ENCODE measurements around the gene CAMSAP1. TPM values are rescaled to one million over a fixed set of nuclear protein-coding genes. Genes with fewer than 3 reads are reported as not detected.

The CAMSAP1 gene
- total and polyA plus RNA-seq, 2 donors (not counting 1 experiment from before 2014, with no cell fraction given), result 6.6 to 31.0 TPM

DNA sequence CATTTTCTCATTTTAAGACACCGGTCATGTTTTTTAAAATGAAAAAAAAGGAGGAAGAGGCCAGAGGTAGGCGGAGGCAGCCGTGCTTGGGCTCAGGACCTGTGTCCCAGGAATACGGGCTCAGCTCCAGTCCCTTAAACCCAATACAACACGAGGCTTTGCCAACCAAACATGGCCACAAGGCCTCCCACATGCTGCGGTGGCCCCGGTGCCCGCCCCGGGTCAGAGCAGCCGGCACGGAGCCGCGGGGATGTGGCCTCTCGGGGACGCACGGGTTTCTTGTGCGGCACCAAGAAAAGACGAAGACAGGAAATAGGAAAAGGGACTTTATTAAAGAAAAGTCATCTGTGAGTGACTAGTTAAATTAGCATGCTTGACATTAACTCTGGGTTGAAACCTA, 25.3 kb upstream of the CAMSAP1 start:
- Mint-ChIP-seq H3K9me3 (ENCODE audit: insufficient read depth) (no peaks in the 10 kb centered on the region), H3K27ac (no peak overlapping the region)
- 97% methylated on average over 14 of the region's 18 CpGs for WGBS (ENCODE audit: insufficient coverage)

DNA sequence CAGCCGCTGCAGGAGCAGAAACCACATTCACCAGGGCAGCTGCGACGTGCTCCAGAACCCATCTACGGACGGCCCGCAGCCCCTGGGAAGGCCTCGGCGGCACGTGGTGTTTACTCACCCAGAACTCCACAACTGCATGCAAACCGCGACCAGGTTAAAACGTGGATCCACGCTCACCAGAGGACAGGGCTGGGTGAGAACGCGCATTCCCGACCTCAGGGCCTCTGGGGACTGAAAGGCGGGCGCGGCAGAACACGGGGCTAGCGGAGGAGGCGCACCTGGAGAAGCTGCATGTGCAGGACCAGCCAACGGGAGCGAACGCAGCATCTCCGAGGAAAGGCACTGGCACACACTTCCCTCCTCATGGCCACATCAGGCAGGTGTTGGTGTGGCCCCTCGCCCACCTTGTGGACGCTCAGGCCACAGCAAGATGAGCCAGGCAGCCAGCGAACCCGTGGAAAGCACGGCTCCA, 24.0 kb upstream of the CAMSAP1 start:
- no peaks in the 10 kb centered on the region for H3K4me1 ChIP-seq (ENCODE audit: control insufficient read depth in 2 of 2, insufficient read depth in 2 of 2, low read length in 2 of 2)
- H3K36me3 ChIP-seq (replicated peaks in 1 of 2; ENCODE audit: control extremely low read depth in 1 of 2, control insufficient read depth in 1 of 2, extremely low read depth in 1 of 2, insufficient read depth in 2 of 2, low read length in 1 of 2), result peaks cover 0 to 35% of the 10 kb centered on the region in 2 experiments
- Mint-ChIP-seq H3K4me1 (no peaks in the 10 kb centered on the region), H3K4me3 (no peak overlapping the region), H3K27me3 (no peaks in the 10 kb centered on the region), H3K27ac (no peak overlapping the region), H3K9me3 (ENCODE audit: insufficient read depth) (no peaks in the 10 kb centered on the region)
- H3K79me2 ChIP-seq (ENCODE audit: control insufficient read depth, insufficient read depth, low read length), result no peaks in the 10 kb centered on the region
- TF ChIP-seq, protein P1, sequence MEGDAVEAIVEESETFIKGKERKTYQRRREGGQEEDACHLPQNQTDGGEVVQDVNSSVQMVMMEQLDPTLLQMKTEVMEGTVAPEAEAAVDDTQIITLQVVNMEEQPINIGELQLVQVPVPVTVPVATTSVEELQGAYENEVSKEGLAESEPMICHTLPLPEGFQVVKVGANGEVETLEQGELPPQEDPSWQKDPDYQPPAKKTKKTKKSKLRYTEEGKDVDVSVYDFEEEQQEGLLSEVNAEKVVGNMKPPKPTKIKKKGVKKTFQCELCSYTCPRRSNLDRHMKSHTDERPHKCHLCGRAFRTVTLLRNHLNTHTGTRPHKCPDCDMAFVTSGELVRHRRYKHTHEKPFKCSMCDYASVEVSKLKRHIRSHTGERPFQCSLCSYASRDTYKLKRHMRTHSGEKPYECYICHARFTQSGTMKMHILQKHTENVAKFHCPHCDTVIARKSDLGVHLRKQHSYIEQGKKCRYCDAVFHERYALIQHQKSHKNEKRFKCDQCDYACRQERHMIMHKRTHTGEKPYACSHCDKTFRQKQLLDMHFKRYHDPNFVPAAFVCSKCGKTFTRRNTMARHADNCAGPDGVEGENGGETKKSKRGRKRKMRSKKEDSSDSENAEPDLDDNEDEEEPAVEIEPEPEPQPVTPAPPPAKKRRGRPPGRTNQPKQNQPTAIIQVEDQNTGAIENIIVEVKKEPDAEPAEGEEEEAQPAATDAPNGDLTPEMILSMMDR (IDR thresholded peaks at IDR 0.05), result no peak
- no peak for TF ChIP-seq EZH2 (IDR thresholded peaks at IDR 0.05; ENCODE audit: borderline replicate concordance, insufficient read depth, low read depth, low read length, poor library complexity, severe bottlenecking)
- H2AFZ ChIP-seq (ENCODE audit: insufficient read depth, low read depth, low read length, poor library complexity, severe bottlenecking), result no peak overlapping the region
- no peak overlapping the region for H3K27ac ChIP-seq (ENCODE audit: low read length in 2 of 2)
- 98% methylated on average over 27 of the region's 31 CpGs for WGBS (ENCODE audit: insufficient coverage)
- intact Hi-C loops (cut with micrococcal nuclease), result no loop called here
- H3K27me3 ChIP-seq (replicated peaks in 1 of 4; ENCODE audit: control extremely low read depth in 1 of 4, control insufficient read depth in 3 of 4, insufficient read depth in 4 of 4, low read length in 3 of 4), result no peaks in the 10 kb centered on the region
- ChIA-PET POLR2A (no interaction called here), CTCF (no interaction called here)
- no peak overlapping the region for H3K4me3 ChIP-seq (ENCODE audit: control extremely low read depth in 1 of 5, extremely low read depth in 1 of 5, insufficient read depth in 1 of 5, low read depth in 2 of 5, low read length in 4 of 5)
- no peaks in the 10 kb centered on the region for H4K20me1 ChIP-seq (ENCODE audit: control insufficient read depth, insufficient read depth, low read length, poor library complexity, severe bottlenecking)
- no peaks in the 10 kb centered on the region for H3K9me3 ChIP-seq (ENCODE audit: control extremely low read depth in 1 of 3, control insufficient read depth in 2 of 3, insufficient read depth in 1 of 3, low read length in 2 of 3)
- ATAC-seq (ENCODE audit: low read depth) (no peak), DNase-seq (no peak)
- no peak overlapping the region for H3K4me2 ChIP-seq (replicated peaks; ENCODE audit: low read depth, low read length, poor library complexity, severe bottlenecking)
- H3K9ac ChIP-seq (ENCODE audit: low read length), result no peak overlapping the region

More for the DNA sequence above, 25.3 kb upstream of the CAMSAP1 start:
- Histone ChIP-seq H3K9ac (ENCODE audit: low read length) (no peak overlapping the region), H2AFZ (ENCODE audit: insufficient read depth, low read depth, low read length, poor library complexity, severe bottlenecking) (no peak overlapping the region), H3K27ac (ENCODE audit: low read length in 2 of 2) (no peak overlapping the region), H3K4me1 (ENCODE audit: control insufficient read depth in 2 of 2, insufficient read depth in 2 of 2, low read length in 2 of 2) (no peaks in the 10 kb centered on the region), H4K20me1 (ENCODE audit: control insufficient read depth, insufficient read depth, low read length, poor library complexity, severe bottlenecking) (no peaks in the 10 kb centered on the region), H3K4me2 (replicated peaks; ENCODE audit: low read depth, low read length, poor library complexity, severe bottlenecking) (no peak overlapping the region), H3K36me3 (replicated peaks in 1 of 2; ENCODE audit: control extremely low read depth in 1 of 2, control insufficient read depth in 1 of 2, extremely low read depth in 1 of 2, insufficient read depth in 2 of 2, low read length in 1 of 2) (peaks cover 3 to 39% of the 10 kb centered on the region in 2 experiments), H3K27me3 (replicated peaks in 1 of 4; ENCODE audit: control extremely low read depth in 1 of 4, control insufficient read depth in 3 of 4, insufficient read depth in 4 of 4, low read length in 3 of 4) (no peaks in the 10 kb centered on the region), H3K4me3 (ENCODE audit: control extremely low read depth in 1 of 5, extremely low read depth in 1 of 5, insufficient read depth in 1 of 5, low read depth in 2 of 5, low read length in 4 of 5) (no peak overlapping the region), H3K79me2 (ENCODE audit: control insufficient read depth, insufficient read depth, low read length) (no peaks in the 10 kb centered on the region), H3K9me3 (ENCODE audit: control extremely low read depth in 1 of 3, control insufficient read depth in 2 of 3, insufficient read depth in 1 of 3, low read length in 2 of 3) (no peaks in the 10 kb centered on the region)
- H3K4me3 Mint-ChIP-seq, result no peak overlapping the region
- DNase-seq, result no peak
- no peak for TF ChIP-seq EZH2 (IDR thresholded peaks at IDR 0.05; ENCODE audit: borderline replicate concordance, insufficient read depth, low read depth, low read length, poor library complexity, severe bottlenecking)
- TF ChIP-seq, protein P1 (IDR thresholded peaks at IDR 0.05), result no peak
- CTCF ChIA-PET, result no interaction called here
- POLR2A ChIA-PET, result no interaction called here
- H3K4me1 Mint-ChIP-seq, result no peaks in the 10 kb centered on the region
- intact Hi-C loops (cut with micrococcal nuclease), result no loop called here
- no peak for ATAC-seq (ENCODE audit: low read depth)
- H3K27me3 Mint-ChIP-seq, result no peaks in the 10 kb centered on the region
